ENCODE data around the gene DNAJB1.

DNAJB1 gene

GRCh38 chr19:14473978-14474578, 44.1 kb downstream of the DNAJB1 start:
- no peak for DNase-seq (ENCODE audit: low read depth in 1 of 2, low spot score in 1 of 2)

- no peak for DNase-seq (ENCODE audit: low read depth in 1 of 2, low spot score in 1 of 2)
Measured at GRCh38 chr19:14473073-14473977, 44.9 kb downstream of the DNAJB1 start.

- DNase-seq (ENCODE audit: low read depth in 1 of 2, low spot score in 1 of 2), result peak; percentile 69 to 86
Measured at GRCh38 chr19:14472202-14472938, 45.8 kb downstream of the DNAJB1 start.

GRCh38 chr19:14471436-14472187, 46.6 kb downstream of the DNAJB1 start:
- DNase-seq (ENCODE audit: low read depth in 1 of 2, low spot score in 1 of 2), result no peak

- DNase-seq (ENCODE audit: low read depth in 1 of 2, low spot score in 1 of 2), result no peak
Measured at GRCh38 chr19:14470031-14470876, 47.9 kb downstream of the DNAJB1 start.

- no peak for DNase-seq (ENCODE audit: low read depth in 1 of 2, low spot score in 1 of 2)
Measured at GRCh38 chr19:14467816-14468215, 50.4 kb downstream of the DNAJB1 start.

- DNase-seq (ENCODE audit: low read depth in 1 of 2, low spot score in 1 of 2), result no peak
Measured at GRCh38 chr19:14467391-14467790, 50.8 kb downstream of the DNAJB1 start.
